ENCODE results near the gene STAT3. TPM values are rescaled to one million over a fixed set of nuclear protein-coding genes. Genes with fewer than 3 reads are reported as not detected.
"Not testable (repeated sequence)": the region's sequence is repeated elsewhere in the genome, so short reads cannot be mapped to it uniquely, and the experiment has no call there.

STAT3 gene
- total RNA-seq, 4 donors from 2014 or later, result 178 to 219 (median 191) TPM

DNA sequence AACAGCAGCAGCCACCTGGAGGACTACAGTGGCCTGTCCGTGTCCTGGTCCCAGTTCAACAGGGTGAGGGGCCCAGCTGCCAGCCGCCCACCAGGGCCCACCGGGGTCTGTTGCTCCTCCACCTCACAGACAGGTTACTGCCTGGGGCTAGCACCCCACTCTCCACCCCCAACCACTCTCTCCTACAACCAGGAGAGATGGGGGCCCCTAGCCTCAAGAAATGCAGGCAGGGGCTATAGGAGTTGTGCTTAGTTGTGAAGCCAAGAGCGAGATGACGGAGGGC lies 81.9 kb downstream of the STAT3 start:
- H3K27ac ChIP-seq, result no peak overlapping the region
- H3K36me3 ChIP-seq, result peaks cover 0 to 70% (median 0%) of the 10 kb centered on the region in 3 donors
- H3K4me3 ChIP-seq, result no peak overlapping the region

DNA sequence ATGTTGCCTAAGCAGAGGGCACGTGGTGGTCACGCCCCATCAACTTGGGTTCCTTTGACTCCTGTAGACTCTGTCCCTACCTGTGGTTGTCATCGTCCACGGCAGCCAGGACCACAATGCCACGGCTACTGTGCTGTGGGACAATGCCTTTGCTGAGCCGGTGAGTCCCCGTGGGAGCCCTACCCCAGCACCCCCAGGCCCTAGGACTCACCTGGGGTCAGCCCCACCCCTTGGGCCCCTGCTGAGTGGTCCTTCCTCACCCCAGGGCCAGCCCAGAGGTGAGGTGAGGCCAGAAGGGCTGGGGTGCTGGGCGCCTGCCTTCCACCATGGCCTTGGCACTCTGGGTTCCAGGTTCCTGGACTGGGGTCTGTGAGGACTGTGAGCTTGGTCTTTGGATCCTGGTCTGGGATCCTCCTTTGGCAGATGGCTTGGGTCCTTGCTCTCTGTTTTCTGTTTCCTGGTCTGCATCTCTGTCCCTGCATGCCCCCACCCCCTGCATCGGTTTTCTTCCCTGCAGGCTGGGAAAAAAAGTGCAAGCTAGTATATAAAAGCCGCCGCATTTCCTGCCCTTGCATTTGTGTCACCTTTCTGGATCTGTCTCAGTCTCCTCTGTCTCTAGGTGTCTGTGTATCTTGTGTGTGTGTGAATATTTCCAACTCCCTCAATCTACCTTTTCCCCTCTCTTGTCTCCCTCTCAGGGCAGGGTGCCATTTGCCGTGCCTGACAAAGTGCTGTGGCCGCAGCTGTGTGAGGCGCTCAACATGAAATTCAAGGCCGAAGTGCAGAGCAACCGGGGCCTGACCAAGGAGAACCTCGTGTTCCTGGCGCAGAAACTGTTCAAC lies 82.5 kb downstream of the STAT3 start:
- TF ChIP-seq POLR2A (IDR thresholded peaks at IDR 0.05), result no peak
- TF ChIP-seq, protein P1, sequence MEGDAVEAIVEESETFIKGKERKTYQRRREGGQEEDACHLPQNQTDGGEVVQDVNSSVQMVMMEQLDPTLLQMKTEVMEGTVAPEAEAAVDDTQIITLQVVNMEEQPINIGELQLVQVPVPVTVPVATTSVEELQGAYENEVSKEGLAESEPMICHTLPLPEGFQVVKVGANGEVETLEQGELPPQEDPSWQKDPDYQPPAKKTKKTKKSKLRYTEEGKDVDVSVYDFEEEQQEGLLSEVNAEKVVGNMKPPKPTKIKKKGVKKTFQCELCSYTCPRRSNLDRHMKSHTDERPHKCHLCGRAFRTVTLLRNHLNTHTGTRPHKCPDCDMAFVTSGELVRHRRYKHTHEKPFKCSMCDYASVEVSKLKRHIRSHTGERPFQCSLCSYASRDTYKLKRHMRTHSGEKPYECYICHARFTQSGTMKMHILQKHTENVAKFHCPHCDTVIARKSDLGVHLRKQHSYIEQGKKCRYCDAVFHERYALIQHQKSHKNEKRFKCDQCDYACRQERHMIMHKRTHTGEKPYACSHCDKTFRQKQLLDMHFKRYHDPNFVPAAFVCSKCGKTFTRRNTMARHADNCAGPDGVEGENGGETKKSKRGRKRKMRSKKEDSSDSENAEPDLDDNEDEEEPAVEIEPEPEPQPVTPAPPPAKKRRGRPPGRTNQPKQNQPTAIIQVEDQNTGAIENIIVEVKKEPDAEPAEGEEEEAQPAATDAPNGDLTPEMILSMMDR (IDR thresholded peaks at IDR 0.05), result no peak

More for the DNA sequence above, 81.9 kb downstream of the STAT3 start:
- peaks cover 0 to 8% (median 0%) of the 10 kb centered on the region in 4 donors for H3K4me1 ChIP-seq
- no peaks in the 10 kb centered on the region for H3K9me3 ChIP-seq
- no peak for TF ChIP-seq POLR2A (IDR thresholded peaks at IDR 0.05)
- TF ChIP-seq, protein P1 (IDR thresholded peaks at IDR 0.05), result no peak
- no peaks in the 10 kb centered on the region for H3K27me3 ChIP-seq
- DNase-seq, result no peak

DNA sequence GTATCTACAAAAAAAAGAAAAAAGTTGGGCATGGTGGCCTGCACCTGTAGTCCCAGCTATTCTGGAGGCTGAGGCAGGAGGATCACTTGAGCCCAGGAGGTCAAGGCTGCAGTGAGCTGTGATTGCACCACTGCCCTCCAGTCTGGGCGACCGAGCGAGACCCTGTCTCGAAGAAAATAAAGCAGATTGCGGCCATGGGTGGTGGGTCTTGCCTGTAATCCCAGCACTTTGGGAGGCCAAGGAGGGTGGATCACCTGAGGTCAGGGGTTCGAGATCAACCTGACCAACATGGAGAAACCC lies 83.3 kb downstream of the STAT3 start:
- H3K27ac ChIP-seq, H3K9me3 ChIP-seq, H3K27me3 ChIP-seq, DNase-seq, H3K4me1 ChIP-seq, H3K4me3 ChIP-seq: not testable (repeated sequence)
- peaks cover 0 to 76% (median 0%) of the 10 kb centered on the region in 3 donors for H3K36me3 ChIP-seq

More for the DNA sequence above, 82.5 kb downstream of the STAT3 start:
- no peak for DNase-seq
- Histone ChIP-seq H3K4me3 (no peak overlapping the region), H3K27ac (no peak overlapping the region), H3K27me3 (no peaks in the 10 kb centered on the region), H3K4me1 (peaks cover 0 to 3% (median 0%) of the 10 kb centered on the region in 4 donors), H3K9me3 (no peaks in the 10 kb centered on the region), H3K36me3 (peaks cover 0 to 75% (median 0%) of the 10 kb centered on the region in 3 donors)

DNA sequence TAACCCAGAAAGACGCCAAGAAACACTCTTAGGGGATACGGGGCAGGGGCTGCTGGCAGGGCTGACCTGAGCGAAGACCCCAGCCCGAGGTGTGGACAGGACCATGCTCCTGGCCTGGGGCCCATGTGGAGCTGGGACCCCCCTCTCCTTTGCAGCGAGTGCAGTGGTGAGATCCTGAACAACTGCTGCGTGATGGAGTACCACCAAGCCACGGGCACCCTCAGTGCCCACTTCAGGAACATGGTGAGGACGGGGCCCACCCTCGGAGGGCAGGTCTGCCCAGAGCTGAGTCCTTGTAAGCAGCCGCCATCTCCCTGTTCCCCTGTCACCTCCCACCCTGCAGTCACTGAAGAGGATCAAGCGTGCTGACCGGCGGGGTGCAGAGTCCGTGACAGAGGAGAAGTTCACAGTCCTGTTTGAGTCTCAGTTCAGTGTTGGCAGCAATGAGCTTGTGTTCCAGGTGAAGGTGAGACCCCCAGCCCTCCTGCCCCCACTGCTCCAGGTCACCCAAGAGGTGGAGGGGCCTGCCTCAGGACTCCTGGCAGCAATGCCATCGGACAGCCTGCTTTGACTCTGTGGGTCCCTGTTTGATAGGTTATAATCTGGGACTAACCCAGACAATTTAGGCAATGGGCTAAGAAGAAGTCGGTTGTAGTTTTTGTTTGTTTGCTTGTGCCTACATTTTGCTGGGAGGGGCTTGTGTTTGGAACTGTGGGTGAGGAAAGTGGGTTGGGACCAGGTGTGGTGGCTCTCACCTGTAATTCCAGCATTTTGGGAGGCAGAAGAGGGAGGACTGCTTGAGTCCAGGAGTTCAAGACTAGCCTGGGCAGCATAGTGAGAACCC lies 83.8 kb downstream of the STAT3 start:
- TF ChIP-seq, protein P1 (IDR thresholded peaks at IDR 0.05), result no peak
- TF ChIP-seq POLR2A (IDR thresholded peaks at IDR 0.05), result no peak
- no peaks in the 10 kb centered on the region for H3K4me1 ChIP-seq
- H3K9me3 ChIP-seq, result no peaks in the 10 kb centered on the region
- no peak overlapping the region for H3K4me3 ChIP-seq
- peaks cover 0 to 77% (median 0%) of the 10 kb centered on the region in 3 donors for H3K36me3 ChIP-seq
- H3K27me3 ChIP-seq, result no peaks in the 10 kb centered on the region
- H3K27ac ChIP-seq, result no peak overlapping the region
- DNase-seq, result no peak

DNA sequence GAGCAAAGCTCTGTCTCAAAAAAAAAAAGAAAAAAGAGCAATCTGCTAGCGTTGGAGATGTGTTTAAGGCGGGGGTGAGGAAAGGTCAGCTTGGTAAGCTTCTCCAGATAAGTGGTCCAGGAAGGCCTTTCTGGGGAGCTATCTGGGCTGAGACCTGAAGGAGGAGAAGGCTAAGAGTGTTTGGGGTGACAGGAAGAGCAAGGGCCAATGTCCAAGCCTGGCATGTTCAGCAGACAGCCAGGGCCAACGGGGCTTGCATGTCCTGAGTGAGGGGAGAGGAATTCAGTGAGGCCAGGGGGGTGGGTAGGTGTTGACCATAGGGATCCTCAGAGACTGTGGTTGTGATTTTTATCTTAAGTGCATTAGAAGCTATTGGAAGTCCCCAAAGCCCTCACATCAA lies 84.5 kb downstream of the STAT3 start:
- peaks cover 0 to 78% (median 0%) of the 10 kb centered on the region in 3 donors for H3K36me3 ChIP-seq

More for the DNA sequence above, 84.5 kb downstream of the STAT3 start:
- DNase-seq, result no peak
- Histone ChIP-seq H3K9me3 (no peaks in the 10 kb centered on the region), H3K27me3 (no peaks in the 10 kb centered on the region), H3K27ac (no peak overlapping the region), H3K4me3 (no peak overlapping the region), H3K4me1 (no peaks in the 10 kb centered on the region)
- TF ChIP-seq POLR2A (IDR thresholded peaks at IDR 0.05), result no peak
- TF ChIP-seq, protein P1 (IDR thresholded peaks at IDR 0.05), result no peak
